Measurements from ENCODE around the gene MRFAP1L1.

Gene MRFAP1L1

GRCh38 chr4:6732441-6733357, 23.0 kb upstream of the MRFAP1L1 start:
- TF ChIP-seq CTCF (IDR thresholded peaks at IDR 0.05): no peak
- TF ChIP-seq ZFX (IDR thresholded peaks at IDR 0.05; ENCODE audit: borderline replicate concordance): no peak
- no peak overlapping the region for H3K27ac ChIP-seq

GRCh38 chr4:6731780-6732179, 22.1 kb upstream of the MRFAP1L1 start:
- TF ChIP-seq CTCF (IDR thresholded peaks at IDR 0.05) (no peak), ZFX (IDR thresholded peaks at IDR 0.05; ENCODE audit: borderline replicate concordance) (no peak)
- no peak overlapping the region for H3K27ac ChIP-seq

- no peak for TF ChIP-seq CTCF (IDR thresholded peaks at IDR 0.05)
- no peak for TF ChIP-seq ZFX (IDR thresholded peaks at IDR 0.05; ENCODE audit: borderline replicate concordance)
- no peak overlapping the region for H3K27ac ChIP-seq
Measured at GRCh38 chr4:6731318-6731675, 21.6 kb upstream of the MRFAP1L1 start.

GRCh38 chr4:6730603-6731317, 21.1 kb upstream of the MRFAP1L1 start:
- TF ChIP-seq ZFX (IDR thresholded peaks at IDR 0.05; ENCODE audit: borderline replicate concordance) (no peak), CTCF (IDR thresholded peaks at IDR 0.05) (no peak)
- no peak overlapping the region for H3K27ac ChIP-seq

- TF ChIP-seq CTCF (IDR thresholded peaks at IDR 0.05): no peak
- TF ChIP-seq ZFX (IDR thresholded peaks at IDR 0.05; ENCODE audit: borderline replicate concordance): no peak
Measured at GRCh38 chr4:6728320-6729029, 18.8 kb upstream of the MRFAP1L1 start.

GRCh38 chr4:6727943-6728250, 18.2 kb upstream of the MRFAP1L1 start:
- no peak overlapping the region for H3K27ac ChIP-seq
- TF ChIP-seq ZFX (IDR thresholded peaks at IDR 0.05; ENCODE audit: borderline replicate concordance): no peak
- no peak for TF ChIP-seq CTCF (IDR thresholded peaks at IDR 0.05)

More at GRCh38 chr4:6728320-6729029, 18.8 kb upstream of the MRFAP1L1 start:
- H3K27ac ChIP-seq: no peak overlapping the region
